HG03439 (cell line): ENCODE data around the gene VOPP1.
"Not testable (repeated sequence)": the region's sequence is repeated elsewhere in the genome, so short reads cannot be mapped to it uniquely, and the experiment has no call there.

Experiments
- ATAC-seq: cut with Tn5 transposase; IDR thresholded peaks from one replicate; pipeline ENCODE4 v1.9.1; 2021; ENCODE audit warnings: mild to moderate bottlenecking, moderate library complexity; ENCODE audit not compliant: unreplicated experiment

Gene VOPP1

GRCh38 chr7:55473932-55474331 is 98.4 kb downstream of the VOPP1 start:
- ATAC-seq, result no peak

GRCh38 chr7:55472928-55473725 is 99.2 kb downstream of the VOPP1 start:
- no peak for ATAC-seq

DNA sequence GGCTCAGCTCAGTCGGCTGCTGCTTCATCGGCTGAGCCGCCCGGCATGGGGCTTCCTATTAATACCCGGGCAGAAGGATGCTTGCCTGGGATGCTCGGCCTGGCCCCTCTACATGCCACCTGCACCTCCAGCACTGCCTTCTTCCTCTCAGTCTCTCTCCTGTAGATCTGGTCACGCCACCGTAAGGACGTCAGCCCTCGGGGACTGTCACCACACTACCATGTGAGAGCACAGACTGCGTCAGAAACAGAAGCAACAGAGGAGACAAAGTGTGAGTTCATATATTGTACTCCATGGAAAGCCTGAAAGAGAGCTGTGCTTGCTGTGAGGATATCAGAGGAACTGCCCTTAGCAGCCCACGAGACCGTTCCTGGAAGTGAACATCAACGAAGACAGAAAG is 99.9 kb downstream of the VOPP1 start:
- not testable (repeated sequence) for ATAC-seq

DNA sequence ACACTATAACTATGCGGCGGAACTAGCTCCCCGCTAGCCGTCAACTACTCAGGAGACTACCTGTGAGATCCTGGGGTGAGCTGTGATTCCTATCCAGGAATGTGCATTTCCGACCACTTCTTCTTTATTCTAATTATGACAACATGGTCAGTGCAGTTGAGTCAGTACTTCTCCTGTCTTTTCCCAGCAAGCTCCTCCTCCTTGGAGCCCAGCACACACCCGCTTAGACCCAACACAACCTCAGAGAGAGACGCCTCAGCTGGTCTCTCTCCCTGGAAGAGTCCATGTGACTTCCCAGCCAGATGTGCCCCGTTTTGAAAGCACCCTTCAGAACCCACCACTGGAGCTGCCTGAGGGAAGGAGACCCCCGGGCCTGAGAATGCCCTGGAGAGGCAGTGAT is 100.7 kb downstream of the VOPP1 start:
- ATAC-seq, result not testable (repeated sequence)

GRCh38 chr7:55470261-55470660 is 102.0 kb downstream of the VOPP1 start:
- ATAC-seq, result no peak

DNA sequence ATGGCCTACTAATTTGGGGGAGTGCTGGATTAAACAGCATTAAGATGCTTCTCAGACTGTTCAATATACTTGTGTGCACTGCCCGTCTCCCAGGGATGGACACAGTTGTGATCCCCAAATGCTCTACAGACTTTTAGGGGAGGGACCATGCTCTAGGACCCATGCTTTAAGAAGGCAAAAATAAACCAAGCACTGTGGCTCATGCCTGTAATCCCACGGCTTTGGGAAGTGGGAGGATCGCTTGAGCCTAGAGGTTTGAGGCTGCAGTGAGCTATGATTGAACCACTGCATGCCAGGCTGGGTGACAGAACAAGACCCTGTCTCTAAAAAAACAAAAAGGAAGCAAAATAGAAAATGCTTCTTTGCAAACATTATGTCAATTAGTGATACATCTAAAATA is 102.6 kb downstream of the VOPP1 start:
- no peak for ATAC-seq

- ATAC-seq, result no peak
Measured at GRCh38 chr7:55469271-55469681, 103.0 kb downstream of the VOPP1 start.

GRCh38 chr7:55468495-55468894 is 103.8 kb downstream of the VOPP1 start:
- no peak for ATAC-seq

- ATAC-seq, result no peak
Measured at GRCh38 chr7:55467047-55467593, 105.2 kb downstream of the VOPP1 start.

- ATAC-seq, result no peak
Measured at GRCh38 chr7:55465691-55466090, 106.6 kb downstream of the VOPP1 start.

DNA sequence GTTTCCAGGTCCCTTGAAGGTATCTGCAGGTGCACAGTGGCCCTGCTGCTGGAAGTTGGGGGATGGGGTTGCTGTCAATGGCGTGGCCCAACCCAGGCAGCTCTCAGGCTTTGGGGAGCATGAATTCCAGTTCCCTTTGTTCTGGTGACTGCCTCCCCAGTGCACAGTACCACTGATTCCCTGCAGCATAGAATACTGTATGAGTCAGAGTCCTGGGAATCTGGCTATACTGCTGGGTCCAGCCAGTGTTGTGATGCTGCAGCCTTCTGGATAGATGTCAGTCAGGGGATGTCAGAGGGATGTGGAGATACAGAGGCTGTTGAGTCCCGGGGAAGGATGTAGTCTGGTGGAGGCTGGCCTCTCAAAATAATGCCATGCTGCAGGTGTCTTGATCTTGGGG is 107.9 kb downstream of the VOPP1 start:
- no peak for ATAC-seq

DNA sequence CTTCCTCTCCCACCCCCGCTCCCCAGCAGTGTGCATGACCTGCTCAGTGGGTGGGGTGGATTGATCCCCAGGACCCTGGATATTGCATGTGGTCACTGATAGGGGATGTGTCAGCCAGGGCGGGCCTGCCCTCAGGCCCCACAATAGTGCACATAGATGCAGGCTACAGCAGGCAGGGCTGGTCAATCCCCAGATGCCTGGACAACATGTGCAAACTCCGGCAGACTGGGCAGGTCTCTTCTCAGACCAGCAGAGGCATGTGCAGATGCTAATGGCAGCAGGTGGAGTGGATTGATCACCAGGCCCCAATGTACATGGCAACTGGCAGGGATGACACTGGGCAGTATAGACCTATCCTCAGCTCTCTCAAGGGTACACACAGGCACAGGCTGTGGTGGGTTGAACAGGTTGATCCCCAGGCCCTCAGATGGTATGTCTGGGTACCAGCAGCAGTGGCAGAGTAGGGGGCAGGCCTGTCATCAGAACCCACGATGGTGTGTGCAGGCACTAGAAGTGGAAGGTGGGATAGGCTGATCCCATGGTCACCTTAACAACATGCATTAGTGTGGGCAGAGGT is 108.5 kb downstream of the VOPP1 start:
- ATAC-seq, result no peak

DNA sequence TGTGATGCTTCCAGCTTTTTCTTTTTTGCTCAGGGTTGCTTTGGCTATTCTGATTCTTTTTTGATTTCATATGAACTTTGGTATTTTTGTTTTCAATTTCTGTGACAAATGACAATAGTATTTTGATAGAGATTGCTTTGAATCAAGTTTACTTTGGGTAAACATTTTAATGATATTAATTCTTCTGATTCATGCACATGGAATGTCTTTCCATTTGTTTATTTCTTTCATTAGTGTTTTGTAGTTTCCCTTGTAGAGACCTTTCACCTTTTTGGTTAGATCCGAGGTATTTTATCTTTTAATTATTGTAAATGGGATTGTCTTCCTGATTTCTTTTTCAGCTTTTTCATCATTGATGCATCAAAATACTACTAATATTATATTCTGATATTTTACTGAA is 114.0 kb downstream of the VOPP1 start:
- ATAC-seq, result no peak

GRCh38 chr7:55457801-55458200 is 114.5 kb downstream of the VOPP1 start:
- no peak for ATAC-seq

- no peak for ATAC-seq
Measured at GRCh38 chr7:55452971-55453370, 119.3 kb downstream of the VOPP1 start.

- ATAC-seq, result no peak
Measured at GRCh38 chr7:55449992-55450535, 122.2 kb downstream of the VOPP1 start.

- no peak for ATAC-seq
Measured at GRCh38 chr7:55449205-55449991, 122.9 kb downstream of the VOPP1 start.

DNA sequence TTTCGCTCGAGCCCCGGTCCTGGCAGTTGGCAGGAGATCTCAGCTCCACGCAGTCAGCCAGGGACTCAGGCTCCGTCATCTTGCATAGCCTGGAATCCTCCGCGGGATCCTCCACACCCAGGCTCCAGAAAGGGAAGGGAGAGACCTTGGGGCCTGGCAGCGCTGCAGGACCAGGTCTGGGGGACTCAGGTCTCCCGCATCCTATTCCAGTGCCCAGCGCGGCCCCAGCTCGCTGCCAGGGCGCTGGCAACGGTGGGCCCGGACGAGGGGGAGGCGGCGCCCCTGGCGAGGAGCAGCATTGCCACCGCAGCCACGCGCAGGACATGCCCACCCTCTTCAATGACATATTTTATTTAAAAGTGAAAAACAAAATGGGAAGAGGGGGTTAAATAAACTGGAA is 123.8 kb downstream of the VOPP1 start:
- no peak for ATAC-seq

- no peak for ATAC-seq
Measured at GRCh38 chr7:55444786-55445185, 127.5 kb downstream of the VOPP1 start.

DNA sequence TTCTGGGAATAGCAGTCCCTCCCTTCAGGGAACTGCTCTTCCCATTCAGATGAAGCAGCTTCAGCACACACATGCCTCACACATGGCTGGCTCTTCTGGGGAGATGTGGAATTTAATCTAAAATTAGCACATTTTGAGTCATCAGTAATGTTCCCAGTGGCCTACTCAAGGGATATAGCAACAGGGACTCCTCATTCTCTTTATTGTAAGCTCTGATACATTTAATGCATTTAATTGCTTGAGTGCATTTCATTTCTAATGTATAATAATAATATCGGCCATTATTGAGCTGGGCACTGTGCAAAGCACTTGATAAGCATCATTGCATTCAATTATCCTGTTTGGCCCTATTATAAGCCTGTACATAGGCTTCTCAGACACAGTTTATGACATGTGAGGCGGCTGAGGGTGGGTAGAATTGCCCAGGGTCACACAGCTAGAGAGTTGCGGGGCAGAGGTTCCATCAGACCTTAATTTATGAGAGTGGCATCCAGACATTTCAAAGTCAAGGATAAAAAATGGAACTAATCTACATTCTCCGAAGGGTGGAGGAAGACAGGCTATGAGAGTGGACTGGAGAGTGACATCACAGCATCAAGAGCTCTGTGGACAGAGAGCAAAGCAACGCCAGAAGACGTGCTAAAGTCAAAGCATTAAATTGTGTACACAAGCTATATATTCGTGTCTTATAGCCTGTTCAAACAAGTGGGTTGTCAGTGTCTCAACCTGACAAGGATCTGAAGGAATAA is 130.4 kb downstream of the VOPP1 start:
- no peak for ATAC-seq

- ATAC-seq, result no peak
Measured at GRCh38 chr7:55441002-55441401, 131.3 kb downstream of the VOPP1 start.
